ENCODE data around the gene KCNH4. TPM values are rescaled to one million over a fixed set of nuclear protein-coding genes. Genes with fewer than 3 reads are reported as not detected.

Gene KCNH4
- total and polyA plus RNA-seq, 2 experiments from 2014 or later: 0.17 to 0.23 TPM

- Histone ChIP-seq H4K20me1 (ENCODE audit: insufficient read depth, poor library complexity, severe bottlenecking) (no peaks in the 10 kb centered on the region), H3K79me2 (no peaks in the 10 kb centered on the region), H3K9me2 (replicated peaks; ENCODE audit: insufficient read depth) (no peaks in the 10 kb centered on the region), H3K36me3 (replicated peaks; ENCODE audit: insufficient read depth, low read depth) (no peaks in the 10 kb centered on the region), H3K9me3 (ENCODE audit: low read depth) (no peaks in the 10 kb centered on the region), H3K4me1 (ENCODE audit: insufficient read depth) (peaks cover 17% of the 10 kb centered on the region), H2AFZ (no peak overlapping the region), H3K27ac (no peak overlapping the region), H3K27me3 (peaks cover 37% of the 10 kb centered on the region), H3K4me3 (no peak overlapping the region), H3K4me2 (no peak overlapping the region)
- WGBS (ENCODE audit: low lambda C conversion rate, missing lambda C conversion rate): 72% methylated on average over 7 of the region's 7 CpGs
- DNase-seq (ENCODE audit: low spot score): no peak
- TF ChIP-seq CTCF (IDR thresholded peaks at IDR 0.05; ENCODE audit: poor library complexity) (no peak), EZH2 (IDR thresholded peaks at IDR 0.05; ENCODE audit: borderline replicate concordance) (no peak), EZH2phosphoT487 (IDR thresholded peaks at IDR 0.05; ENCODE audit: low read depth, severe bottlenecking, unreplicated experiment) (no peak)
These were observed 4.6 kb upstream of the KCNH4 start for GRCh38 chr17:42185621-42185930.

GRCh38 chr17:42184713-42185620 is 4.0 kb upstream of the KCNH4 start, which contains the start of gene HCRT:
Gene HCRT, minus strand, starts transcription at chr17:42185452. Its CDS starts 87 bp downstream, at chr17:42185365.
- no peaks in the 10 kb centered on the region for H3K9me2 ChIP-seq (replicated peaks; ENCODE audit: insufficient read depth)
- H3K9me3 ChIP-seq (ENCODE audit: low read depth): no peaks in the 10 kb centered on the region
- peak within 1 kb of the TSS; percentile 96 for H2AFZ ChIP-seq
- no peaks in the 10 kb centered on the region for H3K36me3 ChIP-seq (replicated peaks; ENCODE audit: insufficient read depth, low read depth)
- peak within 1 kb of the TSS; percentile 95 for H3K4me2 ChIP-seq
- no peaks in the 10 kb centered on the region for H4K20me1 ChIP-seq (ENCODE audit: insufficient read depth, poor library complexity, severe bottlenecking)
- no peak for DNase-seq (ENCODE audit: low spot score)
- H3K79me2 ChIP-seq: no peaks in the 10 kb centered on the region
- H3K4me3 ChIP-seq: no peak within 1 kb of the TSS
- 71% methylated on average over 11 of the region's 11 CpGs for WGBS (ENCODE audit: low lambda C conversion rate, missing lambda C conversion rate)
- H3K4me1 ChIP-seq (ENCODE audit: insufficient read depth): peaks cover 17% of the 10 kb centered on the region
- TF ChIP-seq EZH2phosphoT487 (IDR thresholded peaks at IDR 0.05; ENCODE audit: low read depth, severe bottlenecking, unreplicated experiment) (no peak), EZH2 (IDR thresholded peaks at IDR 0.05; ENCODE audit: borderline replicate concordance) (no peak), CTCF (IDR thresholded peaks at IDR 0.05; ENCODE audit: poor library complexity) (no peak)
- H3K27ac ChIP-seq: no peak within 1 kb of the TSS
- peaks cover 42% of the 10 kb centered on the region for H3K27me3 ChIP-seq

- peak overlapping the region; percentile 87 for H3K27ac ChIP-seq
- WGBS (ENCODE audit: low lambda C conversion rate, missing lambda C conversion rate): 9% methylated on average over 72 of the region's 83 CpGs
- TF ChIP-seq EZH2 (IDR thresholded peaks at IDR 0.05; ENCODE audit: borderline replicate concordance) (no peak), EZH2phosphoT487 (IDR thresholded peaks at IDR 0.05; ENCODE audit: low read depth, severe bottlenecking, unreplicated experiment) (no peak), CTCF (IDR thresholded peaks at IDR 0.05; ENCODE audit: poor library complexity) (peak; percentile 70)
- no peaks in the 10 kb centered on the region for H4K20me1 ChIP-seq (ENCODE audit: insufficient read depth, poor library complexity, severe bottlenecking)
- H3K4me3 ChIP-seq: peak overlapping the region; percentile 67
- H2AFZ ChIP-seq: peak overlapping the region; percentile 96
- no peaks in the 10 kb centered on the region for H3K36me3 ChIP-seq (replicated peaks; ENCODE audit: insufficient read depth, low read depth)
- H3K4me1 ChIP-seq (ENCODE audit: insufficient read depth): peaks cover 17% of the 10 kb centered on the region
- peak overlapping the region; percentile 95 for H3K4me2 ChIP-seq
- H3K9me3 ChIP-seq (ENCODE audit: low read depth): no peaks in the 10 kb centered on the region
- H3K27me3 ChIP-seq: peaks cover 52% of the 10 kb centered on the region
- H3K79me2 ChIP-seq: no peaks in the 10 kb centered on the region
- H3K9me2 ChIP-seq (replicated peaks; ENCODE audit: insufficient read depth): no peaks in the 10 kb centered on the region
- DNase-seq (ENCODE audit: low spot score): peak; percentile 91
These were observed 3.1 kb upstream of the KCNH4 start for GRCh38 chr17:42183741-42184711.
